GM18861 (cell line): ENCODE results near the gene PMVK.
"Not testable (repeated sequence)": the region's sequence is repeated elsewhere in the genome, so short reads cannot be mapped to it uniquely, and the experiment has no call there.

Source experiments
- ATAC-seq: cut with Tn5 transposase; IDR thresholded peaks from one replicate; pipeline ENCODE4 v1.9.1; 2021; ENCODE audit not compliant: unreplicated experiment

The PMVK gene

GRCh38 chr1:154925335-154926170 is 11.0 kb downstream of the PMVK start:
- ATAC-seq, result no peak

- no peak for ATAC-seq
Observed at GRCh38 chr1:154923695-154924094, 12.8 kb downstream of the PMVK start.

GRCh38 chr1:154913273-154913672 is 23.2 kb downstream of the PMVK start:
- no peak for ATAC-seq

- no peak for ATAC-seq
Observed at GRCh38 chr1:154912755-154913154, 23.8 kb downstream of the PMVK start.

- ATAC-seq, result no peak
Observed at GRCh38 chr1:154911691-154912550, 24.6 kb downstream of the PMVK start.

- no peak for ATAC-seq
Observed at GRCh38 chr1:154910851-154911250, 25.7 kb downstream of the PMVK start.

GRCh38 chr1:154908937-154909336 is 27.6 kb downstream of the PMVK start:
- ATAC-seq, result no peak

- ATAC-seq, result not testable (repeated sequence)
Observed at GRCh38 chr1:154908129-154908528, 28.4 kb downstream of the PMVK start.

- no peak for ATAC-seq
Observed at GRCh38 chr1:154906621-154907081, 29.9 kb downstream of the PMVK start.

- no peak for ATAC-seq
Observed at GRCh38 chr1:154902938-154903566, 33.5 kb downstream of the PMVK start.

- no peak for ATAC-seq
Observed at GRCh38 chr1:154901591-154901990, 34.9 kb downstream of the PMVK start.

- no peak for ATAC-seq
Observed at GRCh38 chr1:154899041-154899440, 37.5 kb downstream of the PMVK start.

- ATAC-seq, result no peak
Observed at GRCh38 chr1:154896771-154897286, 39.7 kb downstream of the PMVK start.

GRCh38 chr1:154895798-154896197 is 40.7 kb downstream of the PMVK start:
- ATAC-seq, result no peak

GRCh38 chr1:154891452-154891851 is 45.1 kb downstream of the PMVK start:
- ATAC-seq, result no peak

GRCh38 chr1:154888757-154889156 is 47.8 kb downstream of the PMVK start:
- no peak for ATAC-seq

GRCh38 chr1:154886281-154887015 is 50.1 kb downstream of the PMVK start:
- ATAC-seq, result no peak

GRCh38 chr1:154884869-154885701 is 51.4 kb downstream of the PMVK start:
- no peak for ATAC-seq
